Hematopoietic multipotent progenitor cell (in vitro differentiated cells): ENCODE data around the gene CIAO2A. TPM values are rescaled to one million over a fixed set of nuclear protein-coding genes. Genes with fewer than 3 reads are reported as not detected.
A peak's percentile ranks its signal among the peaks of the same experiment; 100 is the strongest.

Source experiments
- DNase-seq, 3 donors: peaks; one replicate each; pipeline ENCODE4 v3.0.0-alpha.2; 2011 to 2015; ENCODE audit warnings: low read depth in 2 of 3, low spot score in 2 of 3
- small RNA-seq: library from RNA; depleted of rRNA; stranded (forward); fragments of <200 nt; gene quantifications from one replicate; pipeline ENCODE3, GENCODE V24; 2012
- total RNA-seq: library from RNA; depleted of rRNA; stranded (reverse); fragments of >200 nt; gene quantifications from one replicate; pipeline ENCODE4 v1.2.3, GENCODE V29; 2012

CIAO2A gene
- total RNA-seq, 1 donor: 26.4 TPM

DNA sequence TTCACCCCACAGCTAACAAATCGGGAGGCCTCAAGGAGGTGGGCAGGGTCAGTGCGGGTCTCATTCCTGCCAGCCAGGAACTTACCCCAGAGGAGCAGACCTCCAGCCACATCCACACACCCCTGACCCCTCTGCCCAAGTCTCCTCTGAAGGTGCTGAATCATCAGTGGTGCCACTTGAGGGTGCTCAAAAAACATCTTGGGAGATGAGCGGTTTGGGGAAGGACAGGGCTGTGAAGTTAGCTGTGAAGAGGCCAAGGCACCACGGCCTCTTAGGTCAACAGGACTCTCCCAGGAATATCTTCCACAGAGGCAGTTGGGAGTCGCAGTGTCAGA, 48.6 kb downstream of the CIAO2A start:
- DNase-seq: no peak

DNA sequence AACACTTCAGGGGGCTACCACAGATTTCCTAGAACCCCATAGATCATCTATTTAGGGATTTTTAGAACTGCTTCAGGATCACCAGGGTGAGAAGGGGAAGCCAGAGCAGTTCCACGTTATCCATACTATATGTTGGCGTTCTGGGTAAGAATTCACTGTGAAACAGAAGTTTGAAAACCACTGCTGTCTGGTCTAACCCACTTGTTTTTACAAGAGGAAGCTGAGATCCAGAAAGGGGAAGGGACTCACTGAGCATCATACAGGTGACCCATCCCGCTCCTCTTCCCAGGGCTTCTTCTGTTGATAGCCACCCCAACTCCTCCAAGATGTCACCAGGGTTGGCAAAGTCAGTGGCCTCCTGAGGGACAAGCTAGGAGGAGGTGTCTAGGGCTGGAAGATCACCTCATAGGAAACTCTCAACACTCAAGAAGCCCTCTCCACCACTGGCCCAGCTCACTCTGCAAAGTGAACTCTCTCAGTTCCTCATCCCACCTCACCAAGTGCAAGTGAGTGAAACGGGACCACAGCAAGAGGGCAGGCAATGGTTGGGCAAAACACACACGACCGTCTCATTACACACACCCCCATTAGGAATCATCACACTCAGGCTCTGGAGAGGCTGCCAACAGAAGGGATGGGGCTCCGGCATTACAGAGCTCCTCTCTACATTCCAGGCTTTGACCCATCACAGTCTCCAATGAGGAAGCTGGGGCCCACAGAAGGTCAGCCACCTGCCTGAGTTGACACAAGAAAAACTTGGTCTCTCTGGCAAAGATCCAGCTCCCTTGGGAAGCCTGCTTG, 49.1 kb downstream of the CIAO2A start:
- peak in 1 of 3 donors; percentile 41 for DNase-seq

DNA sequence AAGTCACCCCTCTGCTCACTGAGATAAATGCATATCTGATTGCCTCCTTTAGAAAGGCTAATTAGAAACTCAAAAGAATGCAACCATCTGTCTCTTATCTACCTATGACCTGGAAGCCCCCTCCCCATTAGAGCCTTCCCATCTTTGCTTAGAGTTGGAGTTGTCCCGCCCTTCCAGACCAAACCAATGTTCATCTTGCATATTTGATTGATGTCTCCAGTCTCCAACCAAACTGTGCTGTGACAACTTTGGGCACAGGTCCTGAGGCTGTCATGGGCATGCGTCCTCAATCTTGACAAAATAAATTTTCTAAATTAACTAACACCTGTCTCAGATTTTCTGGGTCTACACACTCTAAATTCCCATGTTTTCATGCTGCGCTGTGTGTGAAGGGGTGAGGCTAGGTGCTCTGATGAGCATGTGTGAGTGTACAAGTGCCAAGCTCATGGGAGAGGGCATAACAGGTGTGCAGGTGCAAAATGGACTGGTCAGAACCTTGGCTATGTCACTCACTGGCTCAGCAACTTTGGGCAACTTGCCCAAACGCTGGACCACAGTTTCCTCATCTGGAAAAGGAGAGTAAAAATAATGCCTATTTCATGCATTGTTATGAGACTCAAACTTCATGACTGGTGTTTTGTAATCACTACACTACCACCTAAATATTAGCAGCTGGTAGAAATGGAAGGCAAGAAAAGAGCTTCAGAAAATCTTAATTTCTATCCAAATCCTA, 54.6 kb downstream of the CIAO2A start:
- DNase-seq: no peak

DNA sequence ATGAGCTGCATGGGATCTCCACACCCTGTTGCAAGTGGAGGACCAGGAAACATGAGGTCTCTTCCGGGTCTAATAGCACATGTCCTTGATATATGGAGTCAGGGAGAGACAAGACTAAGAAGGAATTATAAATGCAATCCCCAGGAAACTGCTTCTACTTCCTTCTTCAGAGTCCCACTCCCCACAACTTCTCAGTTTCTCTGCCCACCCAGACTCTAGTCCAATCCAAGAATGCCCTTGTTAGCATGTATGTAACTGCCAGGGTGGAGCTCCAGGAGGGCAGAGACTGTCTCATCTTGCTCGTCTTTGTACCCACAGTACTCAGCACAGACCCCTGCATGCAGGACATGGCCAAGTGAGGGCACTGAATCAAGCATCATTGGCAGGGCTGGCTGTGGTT, 55.7 kb downstream of the CIAO2A start:
- no peak for DNase-seq

DNA sequence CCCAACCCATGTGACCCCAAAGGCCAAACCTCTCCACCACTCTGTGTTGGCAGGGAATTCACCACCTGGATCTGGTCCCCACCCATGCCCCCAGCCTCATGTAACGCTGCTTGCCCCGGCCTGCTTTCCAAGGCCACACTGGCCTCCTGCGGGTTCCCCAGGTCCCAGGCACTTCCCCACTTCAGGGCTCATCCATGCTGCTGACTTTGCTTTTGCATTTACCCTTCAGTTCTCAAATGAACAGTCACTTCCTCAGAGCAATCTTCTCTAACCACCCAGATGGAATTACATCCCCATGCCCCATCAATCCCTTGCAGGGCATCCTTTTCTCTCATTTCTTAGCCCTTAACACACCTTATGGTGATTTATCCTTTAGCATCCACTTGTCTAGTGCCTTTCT, 56.5 kb downstream of the CIAO2A start:
- DNase-seq: no peak

DNA sequence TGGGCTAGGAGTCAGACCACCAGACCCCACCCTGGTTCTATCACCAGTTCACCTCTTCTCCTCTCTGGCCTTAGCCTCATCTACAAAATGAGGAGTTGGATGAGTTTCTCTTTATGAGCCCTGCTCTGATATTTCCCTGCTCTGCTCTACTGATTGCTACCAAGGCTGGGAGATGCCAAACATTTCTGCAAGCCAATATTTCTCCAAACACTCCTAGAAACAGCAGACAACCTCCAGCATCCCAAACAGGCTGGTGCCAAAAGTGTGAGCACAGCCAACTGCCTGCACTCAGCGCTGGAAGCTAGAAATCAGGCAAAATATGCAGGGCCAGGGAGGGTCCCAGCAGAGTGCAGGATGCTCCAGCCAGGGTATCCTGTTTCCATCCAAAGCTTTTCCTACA, 58.1 kb downstream of the CIAO2A start:
- DNase-seq: no peak

DNA sequence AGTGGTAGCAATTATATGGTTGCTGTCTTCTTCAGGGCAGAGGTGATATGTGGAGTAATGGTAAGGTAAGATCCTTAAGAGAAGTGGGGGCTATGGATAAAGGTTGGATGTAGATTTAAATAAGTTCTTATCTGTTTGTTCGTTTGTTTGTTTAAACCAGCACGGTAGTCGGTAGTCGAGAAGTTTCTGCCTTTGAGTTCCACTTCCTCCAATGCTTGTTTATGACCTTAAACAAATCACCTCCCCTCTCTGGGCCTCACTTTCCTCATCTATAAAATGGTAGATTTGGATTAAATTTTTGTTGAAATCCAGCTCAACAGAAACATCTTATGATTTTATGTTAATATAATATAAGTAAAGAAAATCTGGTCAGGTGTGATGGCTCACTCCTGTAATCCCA, 59.1 kb downstream of the CIAO2A start:
- DNase-seq: no peak

DNA sequence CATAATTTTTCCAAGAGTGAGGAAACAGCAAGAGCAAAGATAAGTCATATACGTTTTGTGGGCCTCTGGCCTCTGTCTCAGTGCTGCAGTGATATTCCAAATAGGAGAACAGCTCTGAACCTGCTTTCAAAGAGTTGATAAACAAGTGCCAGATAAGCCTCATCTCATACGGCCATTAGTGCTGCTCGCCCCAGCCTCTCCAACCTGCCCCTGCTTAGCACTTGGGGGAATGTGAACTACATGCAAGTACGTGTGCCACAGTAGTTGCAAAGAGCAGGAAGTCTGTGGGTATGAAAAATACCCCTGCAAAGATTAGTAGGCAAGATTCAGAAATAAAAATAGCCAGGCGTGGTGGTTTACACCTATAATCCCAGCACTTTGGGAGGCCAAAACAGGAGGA, 61.3 kb downstream of the CIAO2A start:
- peak in 1 of 3 donors; percentile 27 for DNase-seq

DNA sequence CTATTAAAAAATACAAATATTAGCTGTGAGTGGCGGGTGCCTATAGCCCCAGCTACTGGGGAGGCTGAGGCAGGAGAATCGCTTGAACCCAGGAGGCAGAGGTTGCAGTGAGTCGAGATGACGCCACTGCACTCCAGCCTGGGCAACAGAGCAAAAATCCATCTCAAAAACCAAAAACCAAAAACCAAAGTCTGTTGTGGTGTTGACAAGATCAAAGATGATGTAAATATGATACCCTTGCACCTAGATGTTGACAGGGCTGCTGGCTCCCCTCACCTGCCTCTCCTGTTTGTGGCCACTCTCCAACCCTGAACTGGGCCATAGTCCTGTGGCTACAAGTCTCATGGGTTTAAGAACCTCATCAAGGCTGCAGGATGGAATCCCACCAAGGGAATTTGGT, 63.5 kb downstream of the CIAO2A start:
- no peak for DNase-seq

DNA sequence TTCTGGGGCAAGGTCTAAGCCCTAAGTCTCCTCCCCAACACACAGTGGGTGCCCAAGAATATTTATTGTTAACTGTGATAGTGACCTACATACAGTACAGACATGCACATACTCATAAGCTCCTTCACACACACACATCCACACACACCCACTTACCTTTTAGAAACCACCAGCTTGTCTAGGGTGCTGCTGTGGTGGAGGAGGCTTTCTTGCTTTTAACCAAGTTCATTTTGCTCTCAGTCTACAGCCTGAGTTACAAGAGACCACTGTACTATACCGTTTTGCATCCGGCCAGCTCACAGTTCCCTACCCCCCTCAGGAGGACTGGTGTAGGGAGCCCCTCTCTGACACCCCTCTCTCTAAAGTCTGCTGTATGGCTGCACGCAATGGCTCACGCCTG, 64.0 kb downstream of the CIAO2A start:
- no peak for DNase-seq

DNA sequence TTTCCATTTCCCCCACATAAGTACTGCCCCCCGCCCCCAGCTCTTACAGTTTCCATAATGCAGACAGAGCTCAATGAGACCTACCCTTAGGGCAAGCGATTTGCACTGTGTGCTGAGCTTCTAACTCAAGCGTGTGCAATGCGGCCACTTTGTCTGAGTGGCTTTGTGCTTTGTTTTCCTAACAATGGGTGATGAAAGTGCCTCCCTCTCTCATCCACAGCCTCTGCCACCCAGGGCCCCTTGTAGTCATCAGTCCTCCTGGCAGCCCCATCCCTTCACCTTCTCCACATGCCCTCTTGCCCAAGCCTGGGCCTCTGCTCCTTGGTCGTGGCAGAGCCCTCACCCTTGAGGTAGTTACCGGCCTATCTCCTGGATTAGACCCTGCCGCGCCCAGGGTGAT, 64.5 kb downstream of the CIAO2A start:
- no peak for DNase-seq

DNA sequence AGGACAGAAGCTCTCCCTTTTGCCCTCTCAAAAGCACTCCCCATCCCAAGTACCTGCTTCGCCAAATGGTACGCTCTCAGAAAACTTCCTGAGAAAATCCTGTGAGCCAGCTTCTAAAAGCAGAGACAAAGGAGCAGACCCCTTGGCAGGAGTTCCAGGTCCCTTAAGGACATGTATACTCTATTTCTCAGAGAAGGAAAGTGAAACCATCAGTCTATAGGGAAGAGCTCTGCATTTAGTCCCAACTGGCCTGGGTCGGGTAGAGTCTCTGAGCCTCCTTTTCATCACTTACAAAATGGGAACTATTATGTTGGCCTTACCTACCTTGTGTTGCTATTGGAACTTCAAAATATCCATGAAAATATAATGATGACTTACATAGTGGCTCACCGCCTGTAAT, 67.0 kb downstream of the CIAO2A start:
- DNase-seq: no peak

DNA sequence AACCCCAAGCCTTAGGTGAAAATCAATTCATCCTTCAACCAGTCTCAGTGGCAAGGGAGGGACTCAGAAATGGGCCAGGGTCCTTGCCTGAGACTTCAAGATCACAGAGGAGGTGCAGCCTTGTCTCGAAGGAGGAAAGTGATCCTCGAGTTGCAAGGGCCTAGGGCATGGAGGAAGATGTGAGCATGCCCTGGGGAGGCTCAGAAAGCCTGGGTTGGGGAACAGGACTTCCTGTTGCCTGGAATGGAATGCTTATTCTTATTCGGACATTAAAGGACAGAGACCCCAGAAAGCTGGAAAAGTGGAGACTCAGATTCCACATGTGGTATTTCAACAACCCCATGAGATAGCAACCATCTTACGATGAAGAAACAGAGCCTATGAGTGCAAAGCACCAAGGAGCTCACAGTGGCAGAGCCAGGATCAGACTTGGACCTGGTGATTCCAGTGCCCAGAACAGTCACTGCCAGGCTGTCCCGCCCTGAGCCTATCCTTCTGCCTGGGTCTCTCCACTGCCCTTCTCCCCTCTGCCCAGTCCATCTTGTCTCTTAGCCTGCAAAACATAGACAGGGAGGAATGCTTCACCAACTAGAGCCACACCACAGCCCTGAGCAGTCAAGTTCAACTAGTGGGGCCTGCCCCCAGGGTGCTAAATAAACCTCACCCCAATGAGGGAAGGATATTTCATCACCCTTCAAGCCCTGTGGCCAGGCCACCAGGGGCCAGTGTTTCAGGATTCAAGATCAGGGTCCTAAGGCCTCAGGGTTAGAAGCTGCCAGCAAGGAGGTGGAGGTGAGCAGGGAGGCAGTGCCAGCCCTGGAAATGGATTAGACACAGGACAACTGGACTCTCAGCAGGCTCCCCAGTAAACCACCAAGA, 69.2 kb downstream of the CIAO2A start:
- DNase-seq: no peak

DNA sequence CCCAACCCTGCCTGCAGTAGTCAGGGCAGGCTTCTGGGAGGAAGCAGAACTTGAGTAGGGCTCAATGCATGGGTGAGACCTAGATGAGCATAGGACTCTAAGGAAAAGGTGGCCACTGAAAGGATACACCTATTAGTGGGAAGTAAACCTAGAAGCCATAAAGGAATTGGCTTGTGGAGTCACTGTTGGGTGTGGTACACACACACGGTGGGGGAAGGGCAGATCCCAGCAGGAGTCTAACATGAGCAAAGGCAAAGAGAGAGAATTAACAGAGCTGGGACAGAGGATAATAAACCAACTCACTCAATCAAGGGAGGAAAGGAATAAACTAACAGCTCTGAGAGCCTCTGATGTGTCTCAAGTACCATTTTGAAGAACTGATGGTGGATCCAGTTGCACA, 70.4 kb downstream of the CIAO2A start:
- DNase-seq: no peak

DNA sequence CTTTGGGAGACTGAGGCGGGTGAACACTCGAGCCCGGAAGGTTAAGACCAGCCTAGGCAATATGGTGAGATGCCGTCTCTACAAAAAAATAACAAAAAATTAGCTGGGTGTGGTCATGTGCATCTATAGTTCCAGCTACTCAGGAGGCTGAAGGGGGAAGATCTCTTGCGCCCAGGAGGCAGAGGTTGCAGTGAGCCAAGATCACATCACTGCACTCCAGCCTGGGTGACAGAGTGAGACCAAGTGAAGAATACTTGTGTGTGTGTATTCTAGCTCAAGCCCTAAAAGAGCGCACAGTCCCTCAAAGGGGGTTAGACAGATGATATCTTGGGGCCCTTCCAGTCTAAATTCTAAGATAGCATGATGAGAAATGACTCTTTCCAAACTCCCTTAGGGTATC, 71.1 kb downstream of the CIAO2A start:
- DNase-seq: no peak

Small RNA genes within 50 kb of the gene (small RNA-seq; reads per million reads assigned to genes)
- gene RF00019: not detected

Other genes with a start within 250 kb of the CIAO2A start
- 0.81 TPM for gene DAPK2, start 47.4 kb downstream of the CIAO2A start, total RNA-seq
- 39.3 TPM for gene SNX1, start 2.1 kb upstream of the CIAO2A start, total RNA-seq
- 1.1 TPM for gene SNX22, start 57.9 kb upstream of the CIAO2A start, total RNA-seq
- 265 TPM for gene PPIB, start 69.2 kb upstream of the CIAO2A start, total RNA-seq